NCI-H526 treated with DMSO at 0.1 percent for 48 hours (cell line): ENCODE data around the gene SLPI.

Experiments
- DNase-seq: peaks from one replicate; lab custom pipeline; 2025; lab: John Stamatoyannopoulos, UW

The SLPI gene

DNA sequence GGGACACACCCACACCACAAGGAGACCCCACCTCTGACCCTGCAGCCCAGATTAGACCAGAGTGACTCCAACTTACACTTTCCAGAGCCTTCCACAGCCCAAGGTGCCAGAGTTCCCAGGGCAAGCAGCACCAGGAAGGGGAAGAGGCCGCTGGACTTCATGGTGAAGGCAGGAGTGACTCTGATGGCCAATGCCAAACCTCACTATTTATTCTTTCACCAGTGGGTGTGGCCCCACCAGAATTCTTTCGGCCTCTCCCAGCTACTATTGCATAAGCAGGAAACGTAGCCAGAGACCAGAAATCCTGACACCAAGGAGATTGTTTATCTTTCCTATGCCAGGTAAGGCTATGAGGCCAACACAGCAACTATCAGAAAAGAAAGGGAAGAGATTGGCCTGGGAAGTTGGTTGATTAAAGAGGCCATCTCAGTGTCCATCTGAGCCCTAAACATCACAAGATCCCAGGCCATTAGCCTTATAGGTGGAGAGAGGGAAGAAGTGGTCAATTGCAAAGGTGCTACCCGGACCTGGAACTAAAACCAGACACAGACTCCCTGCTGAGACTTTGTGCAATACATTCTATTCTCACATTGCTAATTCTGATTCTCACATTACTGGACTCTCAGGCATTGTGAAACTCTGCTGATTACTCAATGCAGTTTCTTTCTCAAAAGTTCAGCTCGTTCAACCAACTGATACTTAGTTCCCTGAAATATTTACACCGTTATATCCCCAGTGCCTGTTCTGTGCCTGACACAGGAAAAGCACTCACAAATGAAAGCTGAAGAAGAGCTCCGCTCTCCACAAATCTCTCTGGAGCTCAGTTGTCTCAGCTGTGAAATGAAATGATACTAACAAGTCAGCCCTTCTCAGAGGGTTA, at the start of gene SLPI:
TSS of gene SLPI (minus strand) at position 182 of the 880 bp plus-strand sequence. CDS start at position 161, 21 bp downstream.
- DNase-seq, result no peak

GRCh38 chr20:45303586-45304463, 49.5 kb upstream of the SLPI start:
- no peak for DNase-seq

- DNase-seq, result no peak
Observed at GRCh38 chr20:45301824-45302271, 47.5 kb upstream of the SLPI start.

GRCh38 chr20:45300961-45301360, 46.6 kb upstream of the SLPI start:
- no peak for DNase-seq

DNA sequence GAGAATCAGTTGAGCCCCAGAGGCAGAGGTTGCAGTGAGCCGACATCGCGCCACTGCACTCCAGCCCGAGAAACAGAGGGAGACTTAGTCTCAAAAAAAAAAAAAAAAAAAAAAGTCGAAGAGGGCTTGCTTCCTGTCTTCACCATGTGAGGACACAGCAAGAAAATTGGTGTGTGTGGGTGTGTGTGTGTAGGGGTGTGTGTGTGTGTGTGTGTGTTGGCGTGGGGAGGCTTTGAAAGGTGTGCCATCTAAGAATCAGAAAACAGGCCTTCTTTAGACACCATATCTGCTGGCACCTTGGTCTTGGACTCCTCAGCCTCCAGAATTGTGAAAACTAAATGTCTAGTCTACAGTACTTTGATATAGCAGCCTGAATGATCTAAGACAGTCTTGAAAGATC, 45.4 kb upstream of the SLPI start:
- DNase-seq, result no peak

DNA sequence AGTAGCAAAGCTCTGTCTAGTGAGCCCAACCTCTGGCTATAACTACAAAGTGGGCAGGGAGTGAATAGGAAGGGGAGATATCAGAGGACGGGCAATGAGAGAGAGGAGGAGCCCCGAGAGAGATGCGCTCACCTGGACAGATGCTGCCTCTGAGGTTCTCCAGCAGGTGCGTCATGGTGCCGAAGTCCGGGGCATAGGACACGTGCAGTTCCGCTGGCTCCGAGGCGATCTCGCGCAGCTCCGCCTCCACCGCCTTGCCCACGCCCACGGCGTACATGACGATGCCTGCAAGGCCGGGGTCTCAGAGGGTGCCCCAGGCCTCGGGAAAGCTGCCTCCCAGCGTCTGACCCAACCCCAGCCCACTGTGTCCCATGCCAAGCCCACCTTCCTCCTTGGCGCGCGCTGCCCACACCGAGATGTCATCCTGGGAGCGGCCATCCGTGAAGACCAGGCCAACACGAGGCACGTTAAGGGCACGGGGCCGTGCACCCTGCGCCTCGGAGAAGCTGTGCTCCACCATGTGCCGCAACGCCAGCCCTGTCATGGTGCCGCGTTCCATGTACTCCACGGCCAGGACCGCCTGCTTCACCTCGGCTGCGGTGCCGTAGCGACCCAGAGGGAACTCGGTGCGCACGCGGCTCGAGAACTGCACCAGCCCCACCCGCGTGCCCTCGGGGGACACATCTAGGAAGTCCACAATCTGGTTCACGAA, 43.6 kb upstream of the SLPI start:
- no peak for DNase-seq

- DNase-seq, result no peak
Observed at GRCh38 chr20:45294659-45295058, 40.3 kb upstream of the SLPI start.

DNA sequence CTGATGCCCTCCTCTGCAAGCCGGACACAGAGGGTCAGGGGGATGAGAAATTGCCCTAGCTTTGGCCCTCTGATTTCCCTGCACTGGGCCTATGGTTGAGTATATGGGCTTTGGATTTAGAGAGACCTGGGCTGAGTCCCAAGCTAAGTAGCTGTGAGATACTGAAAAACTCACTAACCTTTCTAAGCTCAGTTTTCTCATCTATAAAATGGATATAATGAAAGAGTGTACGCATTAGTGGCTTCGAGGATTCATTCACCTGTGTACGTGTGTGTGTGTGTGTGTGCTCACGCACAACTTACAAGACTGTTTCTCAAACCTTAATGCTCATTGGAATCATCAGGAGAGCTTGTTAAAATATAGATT, 39.6 kb upstream of the SLPI start:
- DNase-seq, result no peak

GRCh38 chr20:45293041-45294002, 39.0 kb upstream of the SLPI start:
- DNase-seq, result peak; percentile 60

- no peak for DNase-seq
Observed at GRCh38 chr20:45292343-45292742, 38.0 kb upstream of the SLPI start.

GRCh38 chr20:45291526-45291925, 37.2 kb upstream of the SLPI start:
- no peak for DNase-seq

DNA sequence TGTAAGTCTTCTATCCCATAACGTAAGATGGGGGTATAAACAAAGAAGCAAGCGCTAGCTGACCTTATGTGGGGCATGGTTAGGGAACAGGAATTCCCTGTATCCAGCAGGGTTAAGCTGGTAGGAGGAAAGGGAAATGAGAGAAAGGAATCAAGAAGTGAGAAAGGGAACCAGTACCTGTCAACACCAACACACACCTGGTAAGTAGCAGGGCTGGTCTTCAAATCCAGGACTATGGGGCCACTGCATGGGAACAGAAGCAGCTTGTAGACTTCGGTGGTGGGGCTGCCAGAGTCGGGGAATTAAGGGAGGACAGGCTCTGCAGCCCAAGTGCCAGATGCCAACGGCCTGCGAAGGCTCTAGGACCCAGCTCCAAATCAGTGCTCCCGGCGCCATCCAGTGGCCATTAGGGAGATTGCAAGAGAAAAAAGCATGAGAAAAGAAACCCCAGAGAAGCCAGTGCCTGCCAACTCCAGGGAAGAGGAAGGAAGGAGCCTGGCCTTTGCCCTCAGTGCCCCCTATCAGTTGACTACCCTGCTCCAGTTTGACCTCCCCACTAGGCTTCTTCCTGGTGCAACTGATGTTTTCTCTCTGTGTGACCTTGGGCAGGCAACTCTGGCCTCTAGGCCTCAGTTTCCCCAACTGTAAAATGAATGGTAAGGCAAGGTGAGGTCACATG, 36.5 kb upstream of the SLPI start:
- peak; percentile 70 for DNase-seq

DNA sequence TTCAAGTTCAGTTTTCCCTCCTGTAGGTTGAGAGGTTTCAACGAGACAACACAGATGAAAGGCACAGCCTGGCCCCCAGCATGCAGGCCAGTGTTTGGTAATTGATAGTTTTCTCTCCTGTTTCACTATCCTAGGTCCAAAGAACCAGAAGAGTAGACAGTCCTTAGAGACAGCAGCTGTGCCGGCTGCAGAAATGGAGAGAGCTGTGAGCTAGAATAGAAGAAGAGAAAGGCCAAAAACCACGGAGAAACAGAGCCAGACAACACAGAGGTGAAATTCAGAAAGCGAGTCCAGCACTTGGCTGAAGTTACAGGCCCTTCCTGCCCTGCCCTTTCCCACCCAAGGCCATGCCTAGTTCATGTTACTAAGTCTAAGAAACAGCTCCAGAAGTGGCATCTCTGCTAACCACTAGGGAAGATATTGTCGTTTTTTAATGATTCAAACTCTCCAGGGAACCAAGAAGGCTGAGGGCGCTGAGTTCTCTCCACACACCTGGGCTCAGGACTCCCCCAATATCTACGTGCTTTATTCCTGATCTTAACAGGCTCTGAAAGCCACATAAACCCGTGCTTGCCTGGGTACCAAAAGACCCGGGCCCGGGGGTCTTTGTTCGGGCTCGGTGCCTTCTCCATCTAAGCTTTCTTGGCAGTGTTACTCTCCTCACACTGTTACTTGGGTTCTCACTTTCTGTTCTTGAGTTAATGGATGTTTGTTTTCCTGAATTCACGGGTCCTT, 35.7 kb upstream of the SLPI start:
- DNase-seq, result no peak

GRCh38 chr20:45288860-45289259, 34.5 kb upstream of the SLPI start:
- DNase-seq, result no peak

- DNase-seq, result no peak
Observed at GRCh38 chr20:45288376-45288775, 34.0 kb upstream of the SLPI start.

- no peak for DNase-seq
Observed at GRCh38 chr20:45283551-45284057, 29.2 kb upstream of the SLPI start.

GRCh38 chr20:45282700-45283550, 28.6 kb upstream of the SLPI start:
- no peak for DNase-seq

- DNase-seq, result no peak
Observed at GRCh38 chr20:45279992-45280391, 25.6 kb upstream of the SLPI start.

DNA sequence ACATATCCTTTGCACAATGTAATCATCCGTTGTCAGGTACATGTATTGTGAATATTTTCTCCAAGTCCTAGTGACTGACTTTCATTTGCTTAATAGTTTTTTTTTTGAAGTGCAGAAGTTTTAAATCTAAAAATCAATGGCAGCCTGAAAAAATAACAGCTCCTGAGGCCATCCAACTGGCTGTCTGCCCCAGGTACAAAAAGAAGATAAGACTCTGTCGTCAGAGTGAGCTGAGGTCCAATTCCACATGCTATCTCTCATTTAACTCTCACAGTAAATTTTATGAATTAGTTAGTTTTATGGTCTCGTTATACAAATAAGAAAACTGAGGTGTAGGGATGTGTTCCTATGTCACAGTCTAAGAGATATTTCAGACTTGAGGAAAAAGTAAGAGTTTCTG, 21.0 kb upstream of the SLPI start:
- no peak for DNase-seq
